Calu3 (cell line): ENCODE measurements around the gene SHC2. TPM values are rescaled to one million over a fixed set of nuclear protein-coding genes. Genes with fewer than 3 reads are reported as not detected.

ENCODE experiments used
- BruUV-seq: library from RNA; stranded (reverse); fragments of 400-500 nt; replicated peaks from 2 replicates; lab custom pipeline; 2021; lab: Mats Ljungman, UMichigan
- CTCF ChIA-PET: fragments of 300-600 bp; sonication (Branson Sonifier 250); formaldehyde crosslinking; loops from one replicate; lab custom pipeline; 2022; ENCODE audit warnings: antibody characterized with exemption; lab: Charles Lee
- DNase-seq: peaks from one replicate; pipeline ENCODE4 v3.0.0; 2022
- H3K27ac Mint-ChIP-seq: one replicate; pipeline ENCODE4 v1.8.0; 2022; ENCODE audit warnings: mixed read lengths; ENCODE audit not compliant: unreplicated experiment
- H3K27me3 Mint-ChIP-seq: one replicate; pipeline ENCODE4 v1.8.0; 2022; ENCODE audit warnings: mixed read lengths; ENCODE audit not compliant: unreplicated experiment
- H3K36me3 Mint-ChIP-seq: one replicate; pipeline ENCODE4 v1.8.0; 2022; ENCODE audit warnings: mild to moderate bottlenecking, moderate library complexity, mixed read lengths; ENCODE audit not compliant: insufficient read depth, unreplicated experiment
- H3K4me1 Mint-ChIP-seq: one replicate; pipeline ENCODE4 v1.8.0; 2022; ENCODE audit warnings: mild to moderate bottlenecking, low read depth, mixed read lengths; ENCODE audit not compliant: unreplicated experiment
- H3K4me3 Mint-ChIP-seq: one replicate; pipeline ENCODE4 v1.8.0; 2022; ENCODE audit warnings: mild to moderate bottlenecking, low read depth, moderate library complexity, mixed read lengths; ENCODE audit not compliant: unreplicated experiment
- H3K9me3 Mint-ChIP-seq: one replicate; pipeline ENCODE4 v1.8.0; 2022; ENCODE audit warnings: low read depth, mixed read lengths; ENCODE audit not compliant: unreplicated experiment
- CTCF ChIP-seq: fragments of 200-600 bp; IDR thresholded peaks from one replicate; pipeline ENCODE4 v1.8.0; 2022; ENCODE audit warnings: antibody characterized with exemption; ENCODE audit not compliant: unreplicated experiment
- intact Hi-C: fragments of 100-400 bp; cut with micrococcal nuclease; formaldehyde crosslinking; loops from one replicate; pipeline ENCODE4 v1.10.0; 2022; ENCODE audit not compliant: unreplicated experiment
- total RNA-seq: library from RNA; stranded (reverse); gene quantifications from 2 replicates; pipeline ENCODE4 v1.2.3, GENCODE V29; 2022

Gene SHC2
- total RNA-seq, 1 experiment from 2014 or later = 8.4 TPM

- Mint-ChIP-seq H3K27me3 (peaks cover 33% of the 10 kb centered on the region), H3K4me3 (no peak within 1 kb of the TSS), H3K27ac (no peak within 1 kb of the TSS), H3K4me1 (peaks cover 8% of the 10 kb centered on the region), H3K9me3 (peaks cover 3% of the 10 kb centered on the region), H3K36me3 (peaks cover 19% of the 10 kb centered on the region)
- intact Hi-C loops = no loop called here
- BruUV-seq = no TSS peak
- CTCF ChIA-PET = no interaction called here
- TF ChIP-seq CTCF = no peak
- DNase-seq = no peak
Measured at GRCh38 chr19:496112-496665, 35.4 kb upstream of the SHC2 start, which contains the start of gene MADCAM1. MADCAM1 (plus strand) TSS chr19:496486; CDS start chr19:496500, 14 bp downstream.

GRCh38 chr19:495402-496111, 34.7 kb upstream of the SHC2 start:
- H3K36me3 Mint-ChIP-seq = peaks cover 19% of the 10 kb centered on the region
- H3K9me3 Mint-ChIP-seq = peaks cover 3% of the 10 kb centered on the region
- no peak overlapping the region for H3K27ac Mint-ChIP-seq
- no peak overlapping the region for H3K4me3 Mint-ChIP-seq
- peaks cover 8% of the 10 kb centered on the region for H3K4me1 Mint-ChIP-seq
- no TSS peak for BruUV-seq
- CTCF ChIA-PET = interaction anchor here (0.5 kb wide), 1 partner anchor 8 kb away, joined by 7 read pairs; no protein-coding TSS in a partner anchor
- peak; percentile 51 for DNase-seq
- intact Hi-C loops = no loop called here
- peak; percentile 83 for TF ChIP-seq CTCF
- peaks cover 33% of the 10 kb centered on the region for H3K27me3 Mint-ChIP-seq

GRCh38 chr19:495081-495401, 34.2 kb upstream of the SHC2 start:
- H3K4me3 Mint-ChIP-seq = no peak overlapping the region
- intact Hi-C loops = no loop called here
- H3K9me3 Mint-ChIP-seq = peaks cover 3% of the 10 kb centered on the region
- H3K36me3 Mint-ChIP-seq = peaks cover 19% of the 10 kb centered on the region
- no peak for DNase-seq
- H3K4me1 Mint-ChIP-seq = peaks cover 8% of the 10 kb centered on the region
- CTCF ChIA-PET = interaction anchor here (0.5 kb wide), 1 partner anchor 9 kb away, joined by 7 read pairs; no protein-coding TSS in a partner anchor
- H3K27ac Mint-ChIP-seq = no peak overlapping the region
- peaks cover 33% of the 10 kb centered on the region for H3K27me3 Mint-ChIP-seq
- BruUV-seq = no TSS peak
- TF ChIP-seq CTCF = no peak

- CTCF ChIA-PET = no interaction called here
- H3K36me3 Mint-ChIP-seq = peaks cover 16% of the 10 kb centered on the region
Measured at GRCh38 chr19:494171-495080, 33.6 kb upstream of the SHC2 start.

More at GRCh38 chr19:494171-495080, 33.6 kb upstream of the SHC2 start:
- BruUV-seq = no TSS peak
- intact Hi-C loops = no loop called here
- Mint-ChIP-seq H3K4me1 (peaks cover 8% of the 10 kb centered on the region), H3K27ac (peak overlapping the region; percentile 91), H3K27me3 (peaks cover 27% of the 10 kb centered on the region), H3K4me3 (peak overlapping the region; percentile 29), H3K9me3 (peaks cover 3% of the 10 kb centered on the region)
- TF ChIP-seq CTCF = no peak
- DNase-seq = no peak
